ENCODE results near the gene PLAU.

PLAU gene

GRCh38 chr10:73898730-73899410, 12.1 kb upstream of the PLAU start:
- peak in 1 of 3 donors; percentile 67 for DNase-seq

GRCh38 chr10:73899423-73899822, 11.5 kb upstream of the PLAU start:
- peak in 2 of 3 donors; percentile 48 to 49 for DNase-seq

- peak; percentile 65 to 85 (median 77) for DNase-seq
Observed at GRCh38 chr10:73900064-73900463, 10.9 kb upstream of the PLAU start.

GRCh38 chr10:73901261-73901660, 9.7 kb upstream of the PLAU start:
- no peak for DNase-seq

- peak; percentile 55 to 68 (median 67) for DNase-seq
Observed at GRCh38 chr10:73902351-73902750, 8.6 kb upstream of the PLAU start.

GRCh38 chr10:73905256-73906020, 5.5 kb upstream of the PLAU start:
- DNase-seq, result peak; percentile 72 to 92 (median 91)

- DNase-seq, result peak; percentile 57 to 82 (median 68)
Observed at GRCh38 chr10:73906524-73907447, 4.1 kb upstream of the PLAU start.

- peak; percentile 91 to 98 (median 95) for DNase-seq
Observed at GRCh38 chr10:73907841-73908517, 3.0 kb upstream of the PLAU start.

GRCh38 chr10:73908853-73909539, 1.9 kb upstream of the PLAU start:
- peak; percentile 94 to 100 (median 98) for DNase-seq

GRCh38 chr10:73909540-73910115, 1.3 kb upstream of the PLAU start:
- no peak for DNase-seq

GRCh38 chr10:73910401-73910763, 550 bp upstream of the PLAU start:
- peak in 1 of 3 donors; percentile 26 for DNase-seq

GRCh38 chr10:73911553-73912004, 647 bp downstream of the PLAU start:
- peak in 1 of 3 donors; percentile 59 for DNase-seq

- no peak for DNase-seq
Observed at GRCh38 chr10:73914036-73914435, 3.1 kb downstream of the PLAU start.

GRCh38 chr10:73915206-73915851, 4.4 kb downstream of the PLAU start:
- DNase-seq, result no peak

GRCh38 chr10:73916761-73917470, 6.0 kb downstream of the PLAU start:
- DNase-seq, result peak; percentile 43 to 67 (median 59)

- peak in 1 of 3 donors; percentile 16 for DNase-seq
Observed at GRCh38 chr10:73917566-73918305, 6.8 kb downstream of the PLAU start.

- DNase-seq, result peak in 1 of 3 donors; percentile 11
Observed at GRCh38 chr10:73919481-73919880, 8.5 kb downstream of the PLAU start.

GRCh38 chr10:73920089-73920488, 9.2 kb downstream of the PLAU start:
- peak in 2 of 3 donors; percentile 34 to 53 for DNase-seq
